Loucy (cell line): ENCODE results near the gene MUC5B.

ENCODE experiments used
- EZH2phosphoT487 ChIP-seq: fragments of 200-600 bp; IDR thresholded peaks from 2 replicates; pipeline ENCODE4 v1.6.1; 2018; ENCODE audit warnings: antibody characterized with exemption, mild to moderate bottlenecking, moderate library complexity, borderline replicate concordance
- TF ChIP-seq, protein P1 (sequence below): fragments of 200-600 bp; sonication (generic); conservative IDR thresholded peaks from 2 replicates; pipeline ENCODE4 v1.5.1; 2014; ENCODE audit warnings: mild to moderate bottlenecking, antibody characterized with exemption, low read length

DNA sequence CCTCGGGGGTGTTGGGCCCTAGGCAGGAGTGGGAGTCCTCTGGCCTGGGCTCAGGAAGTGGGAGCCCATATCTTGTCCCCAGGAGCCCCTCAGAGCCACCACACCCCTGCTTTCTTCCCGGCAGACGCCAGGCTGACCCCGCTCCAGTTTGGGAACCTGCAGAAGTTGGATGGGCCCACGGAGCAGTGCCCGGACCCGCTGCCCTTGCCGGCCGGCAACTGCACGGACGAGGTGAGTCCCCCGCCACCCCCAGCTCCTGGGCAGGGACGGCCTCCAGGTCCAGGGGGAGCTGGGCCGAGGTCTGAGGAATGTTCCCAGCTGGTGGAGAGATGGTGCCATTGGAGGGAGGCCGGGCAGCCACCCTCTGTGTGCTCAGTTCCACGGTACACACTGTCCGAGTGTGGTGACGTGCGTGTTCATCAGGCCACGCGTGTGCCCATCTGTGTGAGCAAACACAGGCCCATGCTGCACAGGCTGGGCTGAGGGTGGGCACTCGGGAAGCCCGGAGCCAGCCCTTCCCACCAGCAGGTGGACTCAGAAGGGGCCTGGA lies 4.8 kb downstream of the MUC5B start:
- no peak for TF ChIP-seq EZH2phosphoT487
- TF ChIP-seq, protein P1, sequence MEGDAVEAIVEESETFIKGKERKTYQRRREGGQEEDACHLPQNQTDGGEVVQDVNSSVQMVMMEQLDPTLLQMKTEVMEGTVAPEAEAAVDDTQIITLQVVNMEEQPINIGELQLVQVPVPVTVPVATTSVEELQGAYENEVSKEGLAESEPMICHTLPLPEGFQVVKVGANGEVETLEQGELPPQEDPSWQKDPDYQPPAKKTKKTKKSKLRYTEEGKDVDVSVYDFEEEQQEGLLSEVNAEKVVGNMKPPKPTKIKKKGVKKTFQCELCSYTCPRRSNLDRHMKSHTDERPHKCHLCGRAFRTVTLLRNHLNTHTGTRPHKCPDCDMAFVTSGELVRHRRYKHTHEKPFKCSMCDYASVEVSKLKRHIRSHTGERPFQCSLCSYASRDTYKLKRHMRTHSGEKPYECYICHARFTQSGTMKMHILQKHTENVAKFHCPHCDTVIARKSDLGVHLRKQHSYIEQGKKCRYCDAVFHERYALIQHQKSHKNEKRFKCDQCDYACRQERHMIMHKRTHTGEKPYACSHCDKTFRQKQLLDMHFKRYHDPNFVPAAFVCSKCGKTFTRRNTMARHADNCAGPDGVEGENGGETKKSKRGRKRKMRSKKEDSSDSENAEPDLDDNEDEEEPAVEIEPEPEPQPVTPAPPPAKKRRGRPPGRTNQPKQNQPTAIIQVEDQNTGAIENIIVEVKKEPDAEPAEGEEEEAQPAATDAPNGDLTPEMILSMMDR: no peak
